GM12878 (cell line): ENCODE results near the gene MAD2L1. TPM values are rescaled to one million over a fixed set of nuclear protein-coding genes. Genes with fewer than 3 reads are reported as not detected.
A peak's percentile ranks its signal among the peaks of the same experiment; 100 is the strongest.

Experiments used
- BHLHE40 ChIP-seq, 2 experiments: fragments of 450-650 bp in 1 of 2; IDR thresholded peaks; 2 replicates each; pipeline ENCODE4 v1.6.1; 2011 to 2017; ENCODE audit warnings: low read depth in 2 of 2, borderline replicate concordance in 1 of 2, improper control_type of control experiment in 1 of 2, low read length in 1 of 2, mild to moderate bottlenecking in 1 of 2
- CHD1 ChIP-seq: IDR thresholded peaks from 2 replicates; pipeline ENCODE4 v1.6.1; 2012; ENCODE audit warnings: low read depth, low read length, improper control_type of control experiment
- CHD2 ChIP-seq: IDR thresholded peaks from 2 replicates; pipeline ENCODE4 v1.6.1; 2011; ENCODE audit warnings: low read depth, low read length, improper control_type of control experiment, borderline replicate concordance
- CHD4 ChIP-seq: fragments of 200-600 bp; sonication (generic); IDR thresholded peaks from 2 replicates; pipeline ENCODE4 v1.6.1; 2016; ENCODE audit warnings: mild to moderate bottlenecking
- E2F8 ChIP-seq: fragments of 450-650 bp; IDR thresholded peaks from 2 replicates; pipeline ENCODE4 v1.6.1; 2018; ENCODE audit warnings: mild to moderate bottlenecking, low read depth, moderate library complexity; ENCODE audit not compliant: partially characterized antibody
- EP300 ChIP-seq, 2 experiments: fragments of 150-350 bp in 1 of 2; IDR thresholded peaks; 2 replicates each; pipeline ENCODE4 v1.6.1; 2011 to 2012; ENCODE audit warnings: low read depth in 2 of 2, low read length in 2 of 2, borderline replicate concordance in 1 of 2, improper control_type of control experiment in 1 of 2, inconsistent platforms in 1 of 2; ENCODE audit not compliant: control insufficient read depth in 1 of 2
- GATAD2B ChIP-seq: fragments of 450-650 bp; conservative IDR thresholded peaks from 2 replicates; pipeline ENCODE4 v1.6.1; 2017; ENCODE audit warnings: low read depth, mild to moderate bottlenecking, moderate library complexity
- NR2C1 ChIP-seq: fragments of 450-650 bp; IDR thresholded peaks from 2 replicates; pipeline ENCODE4 v1.6.1; 2017; ENCODE audit warnings: antibody characterized with exemption, mild to moderate bottlenecking, moderate library complexity
- PAX5 ChIP-seq: IDR thresholded peaks from 2 replicates; pipeline ENCODE4 v1.6.1; 2011; ENCODE audit warnings: low read depth, low read length, borderline replicate concordance
- PBX3 ChIP-seq: IDR thresholded peaks from 2 replicates; pipeline ENCODE4 v1.6.1; 2011; ENCODE audit warnings: mild to moderate bottlenecking, low read depth, low read length, moderate library complexity; ENCODE audit not compliant: insufficient replicate concordance
- POLR2A ChIP-seq: IDR thresholded peaks from 2 replicates; pipeline ENCODE4 v1.6.1; 2011; ENCODE audit warnings: low read depth, mild to moderate bottlenecking, low read length
- RAD51 ChIP-seq: fragments of 450-650 bp; IDR thresholded peaks from 2 replicates; pipeline ENCODE4 v1.6.1; 2016; ENCODE audit warnings: moderate library complexity, mild to moderate bottlenecking, inconsistent platforms
- SP1 ChIP-seq: IDR thresholded peaks from one replicate; pipeline ENCODE4 v1.6.1; 2011; ENCODE audit warnings: low read depth, low read length
- SREBF1 ChIP-seq: IDR thresholded peaks from 2 replicates; pipeline ENCODE4 v1.6.1; 2012; ENCODE audit warnings: mild to moderate bottlenecking, low read length
- STAT3 ChIP-seq: IDR thresholded peaks from 2 replicates; pipeline ENCODE4 v1.6.1; 2011; ENCODE audit warnings: low read depth, low read length, improper control_type of control experiment
- SUZ12 ChIP-seq: fragments of 200-600 bp; sonication (generic); IDR thresholded peaks from one replicate; pipeline ENCODE4 v1.6.1; 2018; ENCODE audit warnings: antibody characterized with exemption, mild to moderate bottlenecking; ENCODE audit not compliant: unreplicated experiment
- TBL1XR1 ChIP-seq: IDR thresholded peaks from 2 replicates; pipeline ENCODE4 v1.6.1; 2012; ENCODE audit warnings: low read depth, low read length, improper control_type of control experiment
- TCF12 ChIP-seq: IDR thresholded peaks from 2 replicates; pipeline ENCODE4 v1.6.1; 2011; ENCODE audit warnings: low read depth, mild to moderate bottlenecking, low read length
- ZNF217 ChIP-seq: fragments of 450-650 bp; IDR thresholded peaks from 2 replicates; pipeline ENCODE4 v1.6.1; 2017; ENCODE audit warnings: antibody characterized with exemption, mild to moderate bottlenecking
- polyA plus RNA-seq, 11 experiments: library from polyadenylated mRNA; depleted of rRNA in 4 of 11; unstranded in 6 of 11; stranded (reverse) in 5 of 11; fragments of >200 nt; fragmentation: Nextera tagmentation in 4 of 11; fragmentation: Illumina TruSeq in 1 of 11; extraction: Ambion mirVana in 4 of 11; extraction: Trizol in 1 of 11; gene quantifications; 1 replicate in 1 of 11; 2 replicates in 10 of 11; pipeline versions ENCODE4 v1.2.1 to v1.2.3, GENCODE V29; 2011 to 2016; ENCODE audit warnings: inconsistent platforms in 2 of 11, missing spikeins in 2 of 11, low read depth in 1 of 11
- total RNA-seq, 4 experiments: library from RNA; depleted of rRNA in 3 of 4; stranded (reverse); fragments of >200 nt in 3 of 4; fragmentation: Illumina TruSeq in 1 of 4; extraction: Trizol in 1 of 4; gene quantifications; 2 replicates each; pipeline versions ENCODE4 v1.2.1 to v1.2.3, GENCODE V29; 2013 to 2021
- TF ChIP-seq, protein P1 (sequence below): fragments of 450-650 bp; conservative IDR thresholded peaks from 2 replicates; pipeline ENCODE4 v1.6.1; 2017; ENCODE audit warnings: mild to moderate bottlenecking, moderate library complexity
- TF ChIP-seq, protein P2 (sequence below): fragments of 450-650 bp; IDR thresholded peaks from 2 replicates; pipeline ENCODE4 v1.6.1; 2017; ENCODE audit warnings: antibody characterized with exemption, mild to moderate bottlenecking, moderate library complexity

The MAD2L1 gene
- total and polyA plus RNA-seq, 10 of the 15 experiments (the other 5 are each of a cell fraction or from before 2014, with no cell fraction given): 58.1 to 407 (median 110) TPM

- TF ChIP-seq EP300 (IDR thresholded peaks at IDR 0.05; ENCODE audit: borderline replicate concordance in 1 of 2, control insufficient read depth in 1 of 2, low read depth in 2 of 2, low read length in 2 of 2) (no peak), STAT3 (no peak), CHD1 (no peak), ZNF217 (no peak), NR2C1 (peak; percentile 36; the same call in 1 of the 2 replicates), TCF12 (peak; percentile 52; the same call in 1 of the 2 replicates), SP1 (no peak), CHD2 (peak; percentile 95), E2F8 (no peak), POLR2A (peak; percentile 97), BHLHE40 (IDR thresholded peaks at IDR 0.05; ENCODE audit: borderline replicate concordance in 1 of 2, low read depth in 2 of 2, low read length in 1 of 2) (peak in 1 of 2 experiments; percentile 5; a peak in 2 of 4 replicates), SUZ12 (no peak), CHD4 (no peak), PAX5 (no peak; the same call in 1 of the 2 replicates), TBL1XR1 (peak; percentile 47; the same call in 1 of the 2 replicates), PBX3 (no peak), GATAD2B (no peak; the same call in 1 of the 2 replicates), SREBF1 (no peak), RAD51 (peak; percentile 95)
- TF ChIP-seq, protein P1, sequence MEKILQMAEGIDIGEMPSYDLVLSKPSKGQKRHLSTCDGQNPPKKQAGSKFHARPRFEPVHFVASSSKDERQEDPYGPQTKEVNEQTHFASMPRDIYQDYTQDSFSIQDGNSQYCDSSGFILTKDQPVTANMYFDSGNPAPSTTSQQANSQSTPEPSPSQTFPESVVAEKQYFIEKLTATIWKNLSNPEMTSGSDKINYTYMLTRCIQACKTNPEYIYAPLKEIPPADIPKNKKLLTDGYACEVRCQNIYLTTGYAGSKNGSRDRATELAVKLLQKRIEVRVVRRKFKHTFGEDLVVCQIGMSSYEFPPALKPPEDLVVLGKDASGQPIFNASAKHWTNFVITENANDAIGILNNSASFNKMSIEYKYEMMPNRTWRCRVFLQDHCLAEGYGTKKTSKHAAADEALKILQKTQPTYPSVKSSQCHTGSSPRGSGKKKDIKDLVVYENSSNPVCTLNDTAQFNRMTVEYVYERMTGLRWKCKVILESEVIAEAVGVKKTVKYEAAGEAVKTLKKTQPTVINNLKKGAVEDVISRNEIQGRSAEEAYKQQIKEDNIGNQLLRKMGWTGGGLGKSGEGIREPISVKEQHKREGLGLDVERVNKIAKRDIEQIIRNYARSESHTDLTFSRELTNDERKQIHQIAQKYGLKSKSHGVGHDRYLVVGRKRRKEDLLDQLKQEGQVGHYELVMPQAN: peak; percentile 100
- TF ChIP-seq, protein P2, sequence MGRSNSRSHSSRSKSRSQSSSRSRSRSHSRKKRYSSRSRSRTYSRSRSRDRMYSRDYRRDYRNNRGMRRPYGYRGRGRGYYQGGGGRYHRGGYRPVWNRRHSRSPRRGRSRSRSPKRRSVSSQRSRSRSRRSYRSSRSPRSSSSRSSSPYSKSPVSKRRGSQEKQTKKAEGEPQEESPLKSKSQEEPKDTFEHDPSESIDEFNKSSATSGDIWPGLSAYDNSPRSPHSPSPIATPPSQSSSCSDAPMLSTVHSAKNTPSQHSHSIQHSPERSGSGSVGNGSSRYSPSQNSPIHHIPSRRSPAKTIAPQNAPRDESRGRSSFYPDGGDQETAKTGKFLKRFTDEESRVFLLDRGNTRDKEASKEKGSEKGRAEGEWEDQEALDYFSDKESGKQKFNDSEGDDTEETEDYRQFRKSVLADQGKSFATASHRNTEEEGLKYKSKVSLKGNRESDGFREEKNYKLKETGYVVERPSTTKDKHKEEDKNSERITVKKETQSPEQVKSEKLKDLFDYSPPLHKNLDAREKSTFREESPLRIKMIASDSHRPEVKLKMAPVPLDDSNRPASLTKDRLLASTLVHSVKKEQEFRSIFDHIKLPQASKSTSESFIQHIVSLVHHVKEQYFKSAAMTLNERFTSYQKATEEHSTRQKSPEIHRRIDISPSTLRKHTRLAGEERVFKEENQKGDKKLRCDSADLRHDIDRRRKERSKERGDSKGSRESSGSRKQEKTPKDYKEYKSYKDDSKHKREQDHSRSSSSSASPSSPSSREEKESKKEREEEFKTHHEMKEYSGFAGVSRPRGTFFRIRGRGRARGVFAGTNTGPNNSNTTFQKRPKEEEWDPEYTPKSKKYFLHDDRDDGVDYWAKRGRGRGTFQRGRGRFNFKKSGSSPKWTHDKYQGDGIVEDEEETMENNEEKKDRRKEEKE: no peak
These were observed at the start of gene MAD2L1 (continued) for GRCh38 chr4:120066517-120067340.
